MM.1S (cell line): ENCODE data around the gene DDAH1.

Experiments
- DNase-seq: peaks from one replicate; pipeline ENCODE4 v3.0.0-alpha.2; 2015
- H2AFZ ChIP-seq: fragments of 300-600 bp; sonication (generic); 2 replicates; pipeline ENCODE4 v1.6.0; 2016; ENCODE audit warnings: antibody characterized with exemption, low read length
- H3F3A ChIP-seq: fragments of 300-600 bp; sonication (generic); 2 replicates; pipeline ENCODE4 v1.6.1; 2016; ENCODE audit warnings: mild to moderate bottlenecking, antibody characterized with exemption, low read length, moderate library complexity, mixed read lengths; ENCODE audit not compliant: insufficient read depth
- H3K27ac ChIP-seq: fragments of 300-600 bp; sonication (generic); 2 replicates; pipeline ENCODE4 v1.5.1; 2016; ENCODE audit warnings: mild to moderate bottlenecking, low read length
- H3K27me3 ChIP-seq: fragments of 300-600 bp; sonication (generic); replicated peaks from 2 replicates; pipeline ENCODE4 v1.6.0; 2016; ENCODE audit warnings: low read length; ENCODE audit not compliant: insufficient read depth
- H3K36me3 ChIP-seq: fragments of 300-600 bp; sonication (generic); replicated peaks from 2 replicates; pipeline ENCODE4 v1.6.1; 2016; ENCODE audit warnings: mild to moderate bottlenecking, low read length, mixed read lengths; ENCODE audit not compliant: insufficient read depth
- H3K4me1 ChIP-seq: fragments of 300-600 bp; sonication (generic); 2 replicates; pipeline ENCODE4 v1.6.1; 2016; ENCODE audit warnings: low read length, mixed read lengths
- H3K4me2 ChIP-seq: fragments of 300-600 bp; sonication (generic); 2 replicates; pipeline ENCODE4 v1.6.0; 2016; ENCODE audit warnings: low read depth, low read length
- H3K4me3 ChIP-seq: fragments of 300-600 bp; sonication (generic); 2 replicates; pipeline ENCODE4 v1.5.1; 2016; ENCODE audit warnings: low read length, mixed read lengths
- H3K79me2 ChIP-seq: fragments of 300-600 bp; sonication (generic); 2 replicates; pipeline ENCODE4 v1.6.1; 2016; ENCODE audit warnings: mixed run types, low read length, mixed read lengths
- H3K9ac ChIP-seq: fragments of 300-600 bp; sonication (generic); 2 replicates; pipeline ENCODE4 v1.6.1; 2016; ENCODE audit warnings: low read length, mixed read lengths
- H3K9me2 ChIP-seq: fragments of 300-600 bp; sonication (generic); replicated peaks from 2 replicates; pipeline ENCODE4 v1.6.1; 2016; ENCODE audit warnings: mild to moderate bottlenecking, low read length, mixed read lengths; ENCODE audit not compliant: insufficient read depth
- H3K9me3 ChIP-seq: fragments of 300-600 bp; sonication (generic); replicated peaks from 2 replicates; pipeline ENCODE4 v1.6.1; 2016; ENCODE audit warnings: mild to moderate bottlenecking, low read length, mixed read lengths; ENCODE audit not compliant: insufficient read depth
- H4K20me1 ChIP-seq: fragments of 300-600 bp; sonication (generic); 2 replicates; pipeline ENCODE4 v1.6.1; 2016; ENCODE audit warnings: mild to moderate bottlenecking, low read length, moderate library complexity, mixed read lengths; ENCODE audit not compliant: insufficient read depth
- EZH2 ChIP-seq: fragments of 300-600 bp; sonication (generic); optimal IDR thresholded peaks from 2 replicates; pipeline ENCODE3; 2017; ENCODE audit warnings: low read depth, mild to moderate bottlenecking, antibody characterized with exemption, low read length, mixed read lengths
- EZH2phosphoT487 ChIP-seq: fragments of 300-600 bp; sonication (generic); IDR thresholded peaks from 2 replicates; pipeline ENCODE4 v1.6.1; 2018; ENCODE audit warnings: antibody characterized with exemption, low read length
- TF ChIP-seq, protein P1 (sequence below): fragments of 300-600 bp; sonication (generic); IDR thresholded peaks from 2 replicates; pipeline ENCODE4 v1.5.1; 2016; ENCODE audit warnings: antibody characterized with exemption, low read length, mixed read lengths

The DDAH1 gene

GRCh38 chr1:85323770-85324169, 141.2 kb downstream of the DDAH1 start:
- Histone ChIP-seq H3K4me1 (no peaks in the 10 kb centered on the region), H3F3A (no peaks in the 10 kb centered on the region), H3K27ac (no peak overlapping the region), H3K9me3 (no peaks in the 10 kb centered on the region), H2AFZ (no peak overlapping the region), H3K9me2 (no peaks in the 10 kb centered on the region), H3K4me2 (no peak overlapping the region), H3K9ac (no peak overlapping the region), H3K27me3 (no peaks in the 10 kb centered on the region), H3K79me2 (no peaks in the 10 kb centered on the region), H4K20me1 (no peaks in the 10 kb centered on the region), H3K36me3 (no peaks in the 10 kb centered on the region), H3K4me3 (no peak overlapping the region)
- DNase-seq, result no peak
- TF ChIP-seq, protein P1, sequence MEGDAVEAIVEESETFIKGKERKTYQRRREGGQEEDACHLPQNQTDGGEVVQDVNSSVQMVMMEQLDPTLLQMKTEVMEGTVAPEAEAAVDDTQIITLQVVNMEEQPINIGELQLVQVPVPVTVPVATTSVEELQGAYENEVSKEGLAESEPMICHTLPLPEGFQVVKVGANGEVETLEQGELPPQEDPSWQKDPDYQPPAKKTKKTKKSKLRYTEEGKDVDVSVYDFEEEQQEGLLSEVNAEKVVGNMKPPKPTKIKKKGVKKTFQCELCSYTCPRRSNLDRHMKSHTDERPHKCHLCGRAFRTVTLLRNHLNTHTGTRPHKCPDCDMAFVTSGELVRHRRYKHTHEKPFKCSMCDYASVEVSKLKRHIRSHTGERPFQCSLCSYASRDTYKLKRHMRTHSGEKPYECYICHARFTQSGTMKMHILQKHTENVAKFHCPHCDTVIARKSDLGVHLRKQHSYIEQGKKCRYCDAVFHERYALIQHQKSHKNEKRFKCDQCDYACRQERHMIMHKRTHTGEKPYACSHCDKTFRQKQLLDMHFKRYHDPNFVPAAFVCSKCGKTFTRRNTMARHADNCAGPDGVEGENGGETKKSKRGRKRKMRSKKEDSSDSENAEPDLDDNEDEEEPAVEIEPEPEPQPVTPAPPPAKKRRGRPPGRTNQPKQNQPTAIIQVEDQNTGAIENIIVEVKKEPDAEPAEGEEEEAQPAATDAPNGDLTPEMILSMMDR, result no peak
- TF ChIP-seq EZH2 (no peak), EZH2phosphoT487 (no peak)

DNA sequence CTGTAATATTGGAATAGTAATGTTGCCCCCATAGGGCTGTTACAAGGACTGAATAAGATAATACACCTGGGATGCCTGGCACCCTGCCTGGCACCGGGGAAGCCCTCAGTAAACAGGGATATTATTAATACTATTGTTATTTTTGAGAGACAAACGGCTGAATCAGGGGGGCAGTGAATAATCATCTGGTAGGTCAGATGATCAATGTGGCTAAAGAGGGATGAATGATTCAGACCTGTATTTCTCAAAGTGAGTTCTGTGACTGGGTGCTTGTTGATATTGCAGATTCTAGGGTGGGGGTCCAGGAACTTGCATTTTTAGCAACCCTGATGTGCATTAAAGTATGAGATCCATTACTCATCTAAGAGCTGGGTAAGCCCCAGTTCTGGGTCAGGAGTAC, 142.3 kb downstream of the DDAH1 start:
- Histone ChIP-seq H3K9me3 (no peaks in the 10 kb centered on the region), H3K4me3 (no peak overlapping the region), H3K79me2 (no peaks in the 10 kb centered on the region), H3K4me1 (no peaks in the 10 kb centered on the region), H4K20me1 (no peaks in the 10 kb centered on the region), H3K27me3 (no peaks in the 10 kb centered on the region), H3K9me2 (no peaks in the 10 kb centered on the region), H3K9ac (no peak overlapping the region), H3F3A (no peaks in the 10 kb centered on the region), H3K27ac (no peak overlapping the region), H2AFZ (no peak overlapping the region), H3K36me3 (no peaks in the 10 kb centered on the region), H3K4me2 (no peak overlapping the region)
- no peak for DNase-seq
- TF ChIP-seq, protein P1, result no peak
- TF ChIP-seq EZH2 (no peak), EZH2phosphoT487 (no peak)

DNA sequence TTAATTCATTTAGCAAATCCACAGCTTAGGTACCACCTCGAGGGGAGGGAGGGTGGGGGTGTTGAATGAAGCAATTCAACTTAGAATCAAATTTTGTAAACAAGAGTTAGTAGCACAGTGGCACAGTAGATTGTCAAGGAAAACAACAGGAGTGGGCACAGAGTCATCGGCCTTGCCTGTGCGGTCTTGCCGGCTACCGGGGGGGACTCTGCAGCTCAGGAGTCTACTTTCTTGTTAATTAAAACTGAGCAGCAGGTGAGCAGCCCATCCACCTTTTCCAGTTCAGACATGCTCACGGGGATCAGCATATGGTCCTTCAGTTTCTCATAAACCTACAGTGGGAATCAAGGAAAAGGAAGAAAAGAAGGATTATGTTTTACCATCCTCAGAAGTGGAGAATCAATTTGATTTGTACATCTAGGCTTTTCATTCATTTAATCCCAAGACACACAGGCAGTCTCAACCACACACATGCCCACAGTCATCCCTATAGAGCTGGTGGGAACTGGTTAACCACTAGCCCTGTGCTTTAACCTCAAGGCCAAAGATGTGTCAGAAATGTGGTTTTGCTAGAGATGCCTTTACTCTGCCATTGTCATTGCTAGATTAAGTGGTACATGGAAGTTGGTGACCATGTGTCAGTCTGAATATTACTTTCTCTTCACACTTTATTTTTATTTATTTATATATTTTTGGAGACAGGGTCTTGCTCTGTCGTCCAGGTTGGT, 143.6 kb downstream of the DDAH1 start:
- TF ChIP-seq, protein P1, result no peak
- TF ChIP-seq EZH2phosphoT487 (no peak), EZH2 (no peak)
- Histone ChIP-seq H3K36me3 (no peaks in the 10 kb centered on the region), H3K9ac (no peak overlapping the region), H3F3A (no peaks in the 10 kb centered on the region), H3K4me1 (no peaks in the 10 kb centered on the region), H3K27me3 (no peaks in the 10 kb centered on the region), H2AFZ (no peak overlapping the region), H3K9me2 (no peaks in the 10 kb centered on the region), H3K4me2 (no peak overlapping the region), H3K27ac (no peak overlapping the region), H4K20me1 (no peaks in the 10 kb centered on the region), H3K4me3 (no peak overlapping the region), H3K79me2 (no peaks in the 10 kb centered on the region), H3K9me3 (no peaks in the 10 kb centered on the region)
- DNase-seq, result no peak
